ENCODE measurements around the gene SLC16A6.

DNA sequence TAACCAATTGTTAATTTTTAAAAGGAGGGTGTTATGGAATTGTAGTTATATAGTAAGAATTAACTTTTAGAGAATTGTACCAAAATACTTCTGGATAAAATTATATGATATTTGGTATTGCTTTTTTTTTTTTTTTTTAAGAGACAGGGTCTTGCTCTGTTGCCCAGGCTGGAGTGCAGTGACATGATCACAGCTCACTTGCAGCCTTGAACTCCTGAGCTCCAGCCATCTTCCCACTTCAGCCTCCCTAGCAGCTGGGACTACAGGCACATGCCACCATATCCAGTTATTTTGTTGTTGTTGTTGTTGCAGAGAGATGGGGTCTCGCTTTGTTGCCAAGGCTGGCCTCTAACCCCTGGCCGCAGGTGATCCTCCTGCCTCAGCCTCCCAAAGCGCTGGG lies 8.9 kb upstream of the SLC16A6 start:
- TF ChIP-seq, protein P1, sequence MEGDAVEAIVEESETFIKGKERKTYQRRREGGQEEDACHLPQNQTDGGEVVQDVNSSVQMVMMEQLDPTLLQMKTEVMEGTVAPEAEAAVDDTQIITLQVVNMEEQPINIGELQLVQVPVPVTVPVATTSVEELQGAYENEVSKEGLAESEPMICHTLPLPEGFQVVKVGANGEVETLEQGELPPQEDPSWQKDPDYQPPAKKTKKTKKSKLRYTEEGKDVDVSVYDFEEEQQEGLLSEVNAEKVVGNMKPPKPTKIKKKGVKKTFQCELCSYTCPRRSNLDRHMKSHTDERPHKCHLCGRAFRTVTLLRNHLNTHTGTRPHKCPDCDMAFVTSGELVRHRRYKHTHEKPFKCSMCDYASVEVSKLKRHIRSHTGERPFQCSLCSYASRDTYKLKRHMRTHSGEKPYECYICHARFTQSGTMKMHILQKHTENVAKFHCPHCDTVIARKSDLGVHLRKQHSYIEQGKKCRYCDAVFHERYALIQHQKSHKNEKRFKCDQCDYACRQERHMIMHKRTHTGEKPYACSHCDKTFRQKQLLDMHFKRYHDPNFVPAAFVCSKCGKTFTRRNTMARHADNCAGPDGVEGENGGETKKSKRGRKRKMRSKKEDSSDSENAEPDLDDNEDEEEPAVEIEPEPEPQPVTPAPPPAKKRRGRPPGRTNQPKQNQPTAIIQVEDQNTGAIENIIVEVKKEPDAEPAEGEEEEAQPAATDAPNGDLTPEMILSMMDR (conservative IDR thresholded peaks at IDR 0.05), result no peak
- TF ChIP-seq ZFX (IDR thresholded peaks at IDR 0.05), result no peak

Measured in C4-2B (cell line).